K562 (cell line): ENCODE measurements around the gene MAGEB4. TPM values are rescaled to one million over a fixed set of nuclear protein-coding genes. Genes with fewer than 3 reads are reported as not detected.

ENCODE experiments used
- ATAC-seq: fragments of 200-7000 bp; cut with Tn5 transposase; 3 replicates; pipeline ENCODE4 v1.9.1; 2020; ENCODE audit warnings: moderate library complexity
- BruUV-seq: library from RNA; stranded (reverse); fragments of 400-500 nt; replicated peaks from 2 replicates; lab custom pipeline; 2021; lab: Mats Ljungman, UMichigan
- CTCF ChIA-PET: fragments of 300-600 bp; formaldehyde crosslinking; extraction: SDS; loops from one replicate; lab custom pipeline; 2021; ENCODE audit warnings: low intra/inter-chr PET ratio; lab: Yijun Ruan, JAX
- POLR2A ChIA-PET: fragments of 300-600, 350-650 bp; sonication (Branson Sonifier 250); formaldehyde crosslinking; extraction: SDS; loops from one replicate; lab custom pipeline; 2021; ENCODE audit warnings: antibody characterized with exemption, inconsistent platforms; lab: Yijun Ruan, JAX
- DNase-seq, 4 experiments: peaks; one replicate each; pipeline versions ENCODE4 v3.0.0 to v3.0.0-alpha.2; 2011 to 2018; ENCODE audit warnings: low spot score in 3 of 4, mixed read lengths in 3 of 4; ENCODE audit errors: extremely low read depth in 1 of 4
- FAIRE-seq: peaks from 2 replicates; lab custom pipeline; 2011; peaks lifted over from hg19 to GRCh38; lab: Jason Lieb, UNC
- H2AFZ ChIP-seq: 2 replicates; pipeline ENCODE4 v1.6.0; 2011; ENCODE audit warnings: low read depth, low read length, control low read depth, inconsistent platforms
- H3K27ac ChIP-seq: fragments of 200-600 bp; 3 replicates; pipeline ENCODE4 v1.8.0; 2011; ENCODE audit warnings: low read depth, mild to moderate bottlenecking, control low read depth, inconsistent platforms, low read length, moderate library complexity, mixed read lengths; ENCODE audit errors: extremely low read depth
- H3K27me3 ChIP-seq, 2 experiments: fragments of 300-600 bp in 1 of 2; 2 replicates in 1 of 2; 3 replicates in 1 of 2; pipeline versions ENCODE4 v1.6.0 to v1.8.0; 2011; ENCODE audit warnings: inconsistent platforms in 2 of 2, low read length in 2 of 2, mild to moderate bottlenecking in 1 of 2, mixed read lengths in 1 of 2, moderate library complexity in 1 of 2; ENCODE audit not compliant: control insufficient read depth in 2 of 2, insufficient read depth in 2 of 2
- H3K36me3 ChIP-seq: fragments of 300-600 bp; 3 replicates; pipeline ENCODE4 v1.8.0; 2011; ENCODE audit warnings: mild to moderate bottlenecking, low read length, inconsistent platforms; ENCODE audit not compliant: control insufficient read depth, insufficient read depth
- H3K4me1 ChIP-seq, 2 experiments: fragments of 200-600 bp in 1 of 2; replicated peaks in 1 of 2; 2 replicates in 1 of 2; 3 replicates in 1 of 2; pipeline versions ENCODE4 v1.5.1 to v1.8.0; 2011; ENCODE audit warnings: inconsistent platforms in 2 of 2, low read length in 2 of 2, mild to moderate bottlenecking in 1 of 2, mixed read lengths in 1 of 2, moderate library complexity in 1 of 2; ENCODE audit not compliant: control insufficient read depth in 2 of 2, insufficient read depth in 2 of 2
- H3K4me2 ChIP-seq: 2 replicates; pipeline ENCODE4 v1.6.1; 2011; ENCODE audit warnings: low read length, control low read depth, inconsistent platforms, mixed read lengths; ENCODE audit not compliant: insufficient read depth
- H3K4me3 ChIP-seq: fragments of 200-600 bp; sonication (generic), shearing (Covaris generic); 2 replicates; pipeline ENCODE4 v1.5.1; 2016; ENCODE audit warnings: control low read depth, inconsistent platforms
- H3K79me2 ChIP-seq: fragments of 200-600 bp; 3 replicates; pipeline ENCODE4 v1.8.0; 2011; ENCODE audit warnings: low read length, inconsistent platforms; ENCODE audit not compliant: control insufficient read depth, insufficient read depth
- H3K9ac ChIP-seq, 2 experiments: 2 replicates each; pipeline versions ENCODE4 v1.6.0 to v1.6.1; 2011; ENCODE audit warnings: low read depth in 2 of 2, low read length in 2 of 2, control low read depth in 1 of 2, inconsistent platforms in 1 of 2, mild to moderate bottlenecking in 1 of 2, mixed read lengths in 1 of 2; ENCODE audit not compliant: insufficient read depth in 1 of 2
- H3K9me1 ChIP-seq: one replicate; pipeline ENCODE4 v1.6.0; 2011; ENCODE audit warnings: inconsistent platforms, mild to moderate bottlenecking, low read length, moderate library complexity; ENCODE audit not compliant: control insufficient read depth, insufficient read depth
- H3K9me3 ChIP-seq: replicated peaks from 2 replicates; pipeline ENCODE4 v1.5.1; 2011; ENCODE audit warnings: low read depth, low read length, inconsistent platforms; ENCODE audit not compliant: control insufficient read depth, insufficient read depth
- H4K20me1 ChIP-seq: replicated peaks from 2 replicates; pipeline ENCODE4 v1.6.1; 2011; ENCODE audit warnings: low read length, inconsistent platforms, mixed read lengths; ENCODE audit not compliant: control insufficient read depth, insufficient read depth
- CREB1 ChIP-seq, 2 experiments: sonication (generic) in 1 of 2; formaldehyde crosslinking in 1 of 2; IDR thresholded peaks; 2 replicates each; pipeline versions ENCODE4 v1.6.1 to v1.8.0; 2012 to 2022; ENCODE audit warnings: inconsistent platforms in 1 of 2, mild to moderate bottlenecking in 1 of 2, missing genetic modification reagents in 1 of 2, moderate library complexity in 1 of 2
- E2F3 ChIP-seq: fragments of 250-450 bp; sonication (Bioruptor Pico); IDR thresholded peaks from 2 replicates; pipeline ENCODE4 v1.4.0; 2020; ENCODE audit warnings: mild to moderate bottlenecking
- FOXP1 ChIP-seq: sonication (generic); formaldehyde crosslinking; IDR thresholded peaks from 2 replicates; pipeline ENCODE4 v1.8.0; 2022; ENCODE audit warnings: mild to moderate bottlenecking, missing genetic modification reagents
- GABPB1 ChIP-seq: sonication (generic); formaldehyde crosslinking; IDR thresholded peaks from 2 replicates; pipeline ENCODE4 v1.8.0; 2022; ENCODE audit warnings: mild to moderate bottlenecking, missing genetic modification reagents
- GTF2F1 ChIP-seq: IDR thresholded peaks from 2 replicates; pipeline ENCODE4 v1.6.1; 2011; ENCODE audit warnings: low read depth, low read length, improper control_type of control experiment
- MYNN ChIP-seq, 2 experiments: sonication (generic); formaldehyde crosslinking in 1 of 2; IDR thresholded peaks; 2 replicates each; pipeline versions ENCODE4 v1.5.0 to v1.6.1; 2016 to 2020; ENCODE audit warnings: antibody characterized with exemption in 1 of 2, missing genetic modification reagents in 1 of 2
- NCOR1 ChIP-seq: fragments of 450-650 bp; IDR thresholded peaks from 2 replicates; pipeline ENCODE4 v1.6.1; 2016; ENCODE audit warnings: mild to moderate bottlenecking, moderate library complexity
- PHF21A ChIP-seq: fragments of 450-650 bp; IDR thresholded peaks from 2 replicates; pipeline ENCODE4 v1.6.1; 2017; ENCODE audit warnings: low read depth, borderline replicate concordance
- POLR2A ChIP-seq: fragments of 450-650 bp; conservative IDR thresholded peaks from 2 replicates; pipeline ENCODE4 v1.6.1; 2016
- RBM25 ChIP-seq: fragments of 200-400 bp; formaldehyde crosslinking; IDR thresholded peaks from 2 replicates; pipeline ENCODE4 v1.6.1; 2018; ENCODE audit warnings: low read length, low read depth, moderate library complexity; ENCODE audit not compliant: severe bottlenecking
- SNIP1 ChIP-seq: fragments of 450-650 bp; IDR thresholded peaks from 2 replicates; pipeline ENCODE4 v1.7.1; 2017; ENCODE audit warnings: low read depth, mild to moderate bottlenecking
- SP2 ChIP-seq: IDR thresholded peaks from 2 replicates; pipeline ENCODE4 v1.6.1; 2011; ENCODE audit warnings: mild to moderate bottlenecking, low read depth, low read length, moderate library complexity; ENCODE audit not compliant: poor library complexity, severe bottlenecking; ENCODE audit errors: extremely low read depth
- ZBED1 ChIP-seq: IDR thresholded peaks from 2 replicates; pipeline ENCODE4 v1.6.1; 2014
- ZFX ChIP-seq: sonication (generic); formaldehyde crosslinking; IDR thresholded peaks from 2 replicates; pipeline ENCODE4 v1.8.0; 2022; ENCODE audit warnings: mild to moderate bottlenecking, missing genetic modification reagents, moderate library complexity
- ZNF174 ChIP-seq: fragments of 250-450 bp; sonication (Bioruptor Pico); IDR thresholded peaks from 2 replicates; pipeline ENCODE4 v1.4.0; 2020; ENCODE audit warnings: mild to moderate bottlenecking
- ZNF232 ChIP-seq: sonication (generic); formaldehyde crosslinking; IDR thresholded peaks from 2 replicates; pipeline ENCODE4 v1.8.0; 2022; ENCODE audit warnings: mild to moderate bottlenecking, missing genetic modification reagents
- ZNF41 ChIP-seq: fragments of 250-450 bp; sonication (Bioruptor Pico); conservative IDR thresholded peaks from 2 replicates; pipeline ENCODE4 v1.4.0; 2020; ENCODE audit warnings: mild to moderate bottlenecking
- WGBS: fragments of 100-300 bp; shearing (Covaris generic); methylation state at CpG from one replicate; pipeline ENCODE4 v1.1.6; 2016; ENCODE audit warnings: low coverage, mixed read lengths; ENCODE audit not compliant: insufficient coverage; ENCODE audit errors: missing lambda C conversion rate; 5-methylcytosine and 5-hydroxymethylcytosine counted together
- in situ Hi-C: fragments of 300-500 bp; cut with MboI; formaldehyde crosslinking; loops from 4 replicates; pipeline ENCODE4 v1.15.0; 2018; ENCODE audit warnings: inconsistent platforms, mixed read lengths
- intact Hi-C: fragments of 100-400 bp; cut with micrococcal nuclease; formaldehyde crosslinking; loops from 2 replicates; pipeline ENCODE4 v1.14.2; 2022
- polyA plus RNA-seq, 8 experiments: library from polyadenylated mRNA; depleted of rRNA in 4 of 8; stranded (reverse) in 5 of 8; unstranded in 3 of 8; fragments of >200 nt; fragmentation: Nextera tagmentation in 2 of 8; fragmentation: Illumina TruSeq in 1 of 8; extraction: Ambion mirVana in 2 of 8; extraction: Trizol in 1 of 8; gene quantifications; 2 replicates each; pipeline versions ENCODE4 v1.2.1 to v1.2.3, GENCODE V29; 2011 to 2014; ENCODE audit warnings: inconsistent platforms in 1 of 8, missing spikeins in 1 of 8
- total RNA-seq, 7 experiments: library from RNA; depleted of rRNA in 6 of 7; stranded (reverse); fragments of >200 nt in 6 of 7; fragmentation: Illumina TruSeq in 2 of 7; extraction: Trizol in 2 of 7; gene quantifications; 2 replicates each; pipeline versions ENCODE4 v1.2.1 to v1.2.3, GENCODE V29; 2011 to 2021; ENCODE audit warnings: low replicate concordance in 1 of 7
- TF ChIP-seq, protein P1 (sequence below): sonication (generic); formaldehyde crosslinking; IDR thresholded peaks from 2 replicates; pipeline ENCODE4 v1.8.0; 2022; ENCODE audit warnings: missing genetic modification reagents, mild to moderate bottlenecking, moderate library complexity, borderline replicate concordance
- TF ChIP-seq, protein P2 (sequence below): fragments of 450-650 bp; IDR thresholded peaks from 2 replicates; pipeline ENCODE4 v1.6.1; 2016
- TF ChIP-seq, protein P3 (sequence below): fragments of 450-650 bp; formaldehyde crosslinking; IDR thresholded peaks from 2 replicates; pipeline ENCODE4 v1.4.0; 2022; ENCODE audit warnings: missing genetic modification characterization

Gene MAGEB4
- total and polyA plus RNA-seq, 9 of the 15 experiments (the other 6 are each of a cell fraction or from before 2014, with no cell fraction given), result 0.04 to 0.09 (median 0.06) TPM; not detected in 6

DNA sequence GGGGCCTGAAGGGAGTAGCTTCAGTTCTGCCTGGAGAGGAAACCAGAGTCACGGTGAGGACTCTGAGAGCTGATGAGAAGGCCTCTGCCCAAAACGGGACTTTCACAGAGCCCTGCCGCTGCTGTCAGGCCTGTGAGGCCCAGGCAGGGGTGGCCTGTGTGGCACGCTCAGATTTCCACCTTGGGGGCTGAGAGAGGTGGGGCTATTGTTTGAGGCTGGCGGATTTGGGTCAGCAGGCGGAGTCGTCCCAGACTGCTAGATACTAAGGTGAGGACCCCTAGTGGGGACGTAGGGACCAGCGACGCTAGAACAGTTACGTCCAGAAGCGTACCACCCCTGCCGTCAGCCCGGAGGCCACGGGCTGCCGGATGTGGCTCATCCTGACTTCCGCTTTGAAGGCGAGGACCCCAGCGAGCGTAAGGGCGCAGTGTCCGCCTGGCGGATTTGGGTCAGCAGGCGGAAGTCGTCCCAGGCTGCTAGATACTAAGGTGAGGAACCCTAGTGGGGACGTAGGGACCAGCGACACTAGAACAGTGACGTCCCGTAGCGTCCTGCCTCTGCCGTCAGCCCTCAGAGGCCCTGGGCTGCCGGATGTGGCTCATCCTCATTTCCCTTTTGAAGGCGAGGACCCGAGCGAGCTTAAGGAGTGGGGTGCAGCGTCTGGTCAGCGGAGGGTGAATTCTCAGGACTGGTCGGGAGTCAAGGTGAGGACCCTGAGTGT is 5.1 kb downstream of the MAGEB4 start, which contains the start of gene MAGEB1:
MAGEB1 (plus strand) TSS at position 378 of the 721 bp plus-strand sequence. CDS start 3,348 bp downstream, outside the sequence.
- H3K4me1 ChIP-seq, result peaks cover 7 to 9% of the 10 kb centered on the region in 2 experiments; a peak in 4 of 5 replicates
- H3K4me3 ChIP-seq, result peak within 1 kb of the TSS; percentile 56
- ChIA-PET CTCF (no interaction called here), POLR2A (no interaction called here)
- intact Hi-C loops, result loop anchor here (2.0 kb wide), 1 partner anchor 30 kb away; no protein-coding TSS in a partner anchor
- peak within 1 kb of the TSS; percentile 85 for H3K4me2 ChIP-seq
- no peaks in the 10 kb centered on the region for H3K9me3 ChIP-seq
- H3K9ac ChIP-seq, result peak within 1 kb of the TSS; percentile 82 to 87
- FAIRE-seq, result peak; percentile 93
- 3% methylated on average over 26 of the region's 38 CpGs for WGBS
- in situ Hi-C loops, result no loop called here
- H3K79me2 ChIP-seq, result peaks cover 13% of the 10 kb centered on the region
- BruUV-seq, result no TSS peak
- H4K20me1 ChIP-seq, result no peaks in the 10 kb centered on the region
- peak within 1 kb of the TSS; percentile 92 for H3K27ac ChIP-seq
- peak within 1 kb of the TSS; percentile 97 for H2AFZ ChIP-seq
- H3K27me3 ChIP-seq, result no peaks in the 10 kb centered on the region
- peaks cover 24% of the 10 kb centered on the region; the same call in 2 of the 3 replicates for H3K36me3 ChIP-seq
- ATAC-seq, result peak; percentile 99
- peak; percentile 68 to 90 (median 71) for DNase-seq
- H3K9me1 ChIP-seq, result no peaks in the 10 kb centered on the region
- no peak for TF ChIP-seq E2F3 (CRISPR knock-in tag)
- TF ChIP-seq POLR2A, result peak; percentile 75
- TF ChIP-seq FOXP1, result no peak
- TF ChIP-seq, protein P1, sequence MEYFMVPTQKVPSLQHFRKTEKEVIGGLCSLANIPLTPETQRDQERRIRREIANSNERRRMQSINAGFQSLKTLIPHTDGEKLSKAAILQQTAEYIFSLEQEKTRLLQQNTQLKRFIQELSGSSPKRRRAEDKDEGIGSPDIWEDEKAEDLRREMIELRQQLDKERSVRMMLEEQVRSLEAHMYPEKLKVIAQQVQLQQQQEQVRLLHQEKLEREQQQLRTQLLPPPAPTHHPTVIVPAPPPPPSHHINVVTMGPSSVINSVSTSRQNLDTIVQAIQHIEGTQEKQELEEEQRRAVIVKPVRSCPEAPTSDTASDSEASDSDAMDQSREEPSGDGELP (CRISPR knock-in tag), result peak; percentile 80
- no peak for TF ChIP-seq MYNN (IDR thresholded peaks at IDR 0.05)
- no peak for TF ChIP-seq MYNN (CRISPR knock-in tag; IDR thresholded peaks at IDR 0.05)
- TF ChIP-seq GABPB1 (CRISPR knock-in tag), result peak; percentile 94
- TF ChIP-seq CREB1 (IDR thresholded peaks at IDR 0.05), result peak; percentile 91
- TF ChIP-seq CREB1 (CRISPR knock-in tag; IDR thresholded peaks at IDR 0.05), result peak; percentile 91
- TF ChIP-seq, protein P2, sequence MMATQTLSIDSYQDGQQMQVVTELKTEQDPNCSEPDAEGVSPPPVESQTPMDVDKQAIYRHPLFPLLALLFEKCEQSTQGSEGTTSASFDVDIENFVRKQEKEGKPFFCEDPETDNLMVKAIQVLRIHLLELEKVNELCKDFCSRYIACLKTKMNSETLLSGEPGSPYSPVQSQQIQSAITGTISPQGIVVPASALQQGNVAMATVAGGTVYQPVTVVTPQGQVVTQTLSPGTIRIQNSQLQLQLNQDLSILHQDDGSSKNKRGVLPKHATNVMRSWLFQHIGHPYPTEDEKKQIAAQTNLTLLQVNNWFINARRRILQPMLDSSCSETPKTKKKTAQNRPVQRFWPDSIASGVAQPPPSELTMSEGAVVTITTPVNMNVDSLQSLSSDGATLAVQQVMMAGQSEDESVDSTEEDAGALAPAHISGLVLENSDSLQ, result no peak
- no peak for TF ChIP-seq ZBED1
- no peak for TF ChIP-seq GTF2F1
- TF ChIP-seq, protein P3, sequence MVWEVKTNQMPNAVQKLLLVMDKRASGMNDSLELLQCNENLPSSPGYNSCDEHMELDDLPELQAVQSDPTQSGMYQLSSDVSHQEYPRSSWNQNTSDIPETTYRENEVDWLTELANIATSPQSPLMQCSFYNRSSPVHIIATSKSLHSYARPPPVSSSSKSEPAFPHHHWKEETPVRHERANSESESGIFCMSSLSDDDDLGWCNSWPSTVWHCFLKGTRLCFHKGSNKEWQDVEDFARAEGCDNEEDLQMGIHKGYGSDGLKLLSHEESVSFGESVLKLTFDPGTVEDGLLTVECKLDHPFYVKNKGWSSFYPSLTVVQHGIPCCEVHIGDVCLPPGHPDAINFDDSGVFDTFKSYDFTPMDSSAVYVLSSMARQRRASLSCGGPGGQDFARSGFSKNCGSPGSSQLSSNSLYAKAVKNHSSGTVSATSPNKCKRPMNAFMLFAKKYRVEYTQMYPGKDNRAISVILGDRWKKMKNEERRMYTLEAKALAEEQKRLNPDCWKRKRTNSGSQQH (CRISPR knock-in tag), result no peak
- TF ChIP-seq SNIP1, result no peak
- no peak for TF ChIP-seq ZNF174 (CRISPR knock-in tag)
- no peak for TF ChIP-seq SP2
- TF ChIP-seq RBM25, result no peak
- TF ChIP-seq ZNF232 (CRISPR knock-in tag), result no peak
- peak; percentile 49; the same call in 1 of the 2 replicates for TF ChIP-seq ZFX (CRISPR knock-in tag)
- TF ChIP-seq ZNF41 (CRISPR knock-in tag), result no peak
- TF ChIP-seq NCOR1, result no peak
- TF ChIP-seq PHF21A, result no peak
